HAP-1 (cell line): ENCODE measurements around the gene WDR3.

ENCODE experiments used
- DNase-seq, 2 experiments: peaks; one replicate each; pipeline ENCODE4 v3.0.0-alpha.2; 2016 to 2020; ENCODE audit warnings: low spot score in 2 of 2
- H3K27me3 ChIP-seq: fragments of 250-450 bp; sonication (Bioruptor Pico); 2 replicates; pipeline ENCODE4 v1.5.1; 2020; ENCODE audit warnings: low read depth, mild to moderate bottlenecking, moderate library complexity
- H3K36me3 ChIP-seq: fragments of 250-450 bp; sonication (Bioruptor Pico); replicated peaks from 2 replicates; pipeline ENCODE4 v1.5.1; 2020; ENCODE audit warnings: mild to moderate bottlenecking
- H3K4me1 ChIP-seq: fragments of 250-450 bp; sonication (Bioruptor Pico); 2 replicates; pipeline ENCODE4 v1.5.1; 2020; ENCODE audit warnings: mild to moderate bottlenecking
- H3K4me3 ChIP-seq: fragments of 250-450 bp; sonication (Bioruptor Pico); 2 replicates; pipeline ENCODE4 v1.5.1; 2020; ENCODE audit warnings: mild to moderate bottlenecking, moderate library complexity
- H3K9me3 ChIP-seq: fragments of 250-450 bp; sonication (Bioruptor Pico); 2 replicates; pipeline ENCODE4 v1.5.1; 2020; ENCODE audit warnings: mild to moderate bottlenecking, moderate library complexity
- in situ Hi-C: fragments of 300-500 bp; cut with MboI; formaldehyde crosslinking; loops from 3 replicates; pipeline ENCODE4 v1.14.3; 2020; ENCODE audit warnings: low sequenced_read_pairs, inconsistent platforms, mixed read lengths

The WDR3 gene

GRCh38 chr1:117929343-117930172, at the start of gene WDR3, which contains the start of gene GDAP2:
WDR3 (plus strand) TSS chr1:117929739; CDS start chr1:117933320, 3,581 bp downstream.
GDAP2 (minus strand) TSS chr1:117929621; CDS start chr1:117920357, 9,264 bp downstream.
- no peaks in the 10 kb centered on the region for H3K27me3 ChIP-seq
- in situ Hi-C loops: loop anchor here (25.0 kb wide), 1 partner anchor 842 kb away; no protein-coding TSS in a partner anchor
- H3K36me3 ChIP-seq: peaks cover 13% of the 10 kb centered on the region
- no peaks in the 10 kb centered on the region for H3K9me3 ChIP-seq
- peaks cover 25% of the 10 kb centered on the region for H3K4me1 ChIP-seq
- peak; percentile 96 to 98 for DNase-seq
- H3K4me3 ChIP-seq: peak within 1 kb of the TSS; percentile 96

GRCh38 chr1:117883616-117884015, 45.9 kb upstream of the WDR3 start:
- Histone ChIP-seq H3K4me3 (no peak overlapping the region), H3K9me3 (no peaks in the 10 kb centered on the region), H3K4me1 (no peaks in the 10 kb centered on the region), H3K36me3 (peaks cover 3% of the 10 kb centered on the region; the same call in 1 of the 2 replicates), H3K27me3 (no peaks in the 10 kb centered on the region)
- DNase-seq: no peak
- in situ Hi-C loops: no loop called here

GRCh38 chr1:117886101-117886795, 43.3 kb upstream of the WDR3 start:
- Histone ChIP-seq H3K36me3 (no peaks in the 10 kb centered on the region), H3K4me3 (no peak overlapping the region), H3K27me3 (no peaks in the 10 kb centered on the region), H3K9me3 (no peaks in the 10 kb centered on the region), H3K4me1 (no peaks in the 10 kb centered on the region)
- no peak for DNase-seq
- in situ Hi-C loops: no loop called here

GRCh38 chr1:117890452-117890851, 39.1 kb upstream of the WDR3 start:
- no peak for DNase-seq
- no peaks in the 10 kb centered on the region for H3K4me1 ChIP-seq
- no peaks in the 10 kb centered on the region for H3K27me3 ChIP-seq
- no peaks in the 10 kb centered on the region for H3K36me3 ChIP-seq
- H3K9me3 ChIP-seq: no peaks in the 10 kb centered on the region
- H3K4me3 ChIP-seq: no peak overlapping the region
- in situ Hi-C loops: no loop called here

- in situ Hi-C loops: no loop called here
Measured at GRCh38 chr1:117892512-117892911, 37.0 kb upstream of the WDR3 start.

GRCh38 chr1:117894078-117894477, 35.5 kb upstream of the WDR3 start:
- no peak for DNase-seq
- in situ Hi-C loops: no loop called here
- Histone ChIP-seq H3K9me3 (no peaks in the 10 kb centered on the region), H3K4me1 (no peaks in the 10 kb centered on the region), H3K27me3 (no peaks in the 10 kb centered on the region), H3K4me3 (no peak overlapping the region), H3K36me3 (peaks cover 10% of the 10 kb centered on the region; the same call in 1 of the 2 replicates)

More at GRCh38 chr1:117892512-117892911, 37.0 kb upstream of the WDR3 start:
- DNase-seq: no peak
- Histone ChIP-seq H3K27me3 (no peaks in the 10 kb centered on the region), H3K9me3 (no peaks in the 10 kb centered on the region), H3K36me3 (peaks cover 4% of the 10 kb centered on the region; the same call in 1 of the 2 replicates), H3K4me1 (no peaks in the 10 kb centered on the region), H3K4me3 (no peak overlapping the region)

- Histone ChIP-seq H3K4me1 (no peaks in the 10 kb centered on the region), H3K27me3 (no peaks in the 10 kb centered on the region), H3K36me3 (peaks cover 10% of the 10 kb centered on the region; the same call in 1 of the 2 replicates), H3K4me3 (no peak overlapping the region), H3K9me3 (no peaks in the 10 kb centered on the region)
- peak; percentile 64 to 75 for DNase-seq
- in situ Hi-C loops: no loop called here
Measured at GRCh38 chr1:117895482-117896114, 33.9 kb upstream of the WDR3 start.

- in situ Hi-C loops: no loop called here
- H3K9me3 ChIP-seq: no peaks in the 10 kb centered on the region
- peaks cover 10% of the 10 kb centered on the region for H3K36me3 ChIP-seq
- no peaks in the 10 kb centered on the region for H3K27me3 ChIP-seq
- no peaks in the 10 kb centered on the region for H3K4me1 ChIP-seq
- DNase-seq: no peak
- no peak overlapping the region for H3K4me3 ChIP-seq
Measured at GRCh38 chr1:117897551-117897950, 32.0 kb upstream of the WDR3 start.

GRCh38 chr1:117899801-117900200, 29.7 kb upstream of the WDR3 start:
- no peaks in the 10 kb centered on the region for H3K4me1 ChIP-seq
- in situ Hi-C loops: no loop called here
- no peak overlapping the region for H3K4me3 ChIP-seq
- no peak for DNase-seq
- H3K9me3 ChIP-seq: no peaks in the 10 kb centered on the region
- peaks cover 10% of the 10 kb centered on the region for H3K36me3 ChIP-seq
- H3K27me3 ChIP-seq: no peaks in the 10 kb centered on the region

GRCh38 chr1:117902944-117903343, 26.6 kb upstream of the WDR3 start:
- Histone ChIP-seq H3K36me3 (peaks cover 10% of the 10 kb centered on the region), H3K4me1 (no peaks in the 10 kb centered on the region), H3K27me3 (no peaks in the 10 kb centered on the region), H3K9me3 (no peaks in the 10 kb centered on the region), H3K4me3 (no peak overlapping the region)
- DNase-seq: no peak
- in situ Hi-C loops: no loop called here

GRCh38 chr1:117904485-117904884, 25.1 kb upstream of the WDR3 start:
- no peak overlapping the region for H3K4me3 ChIP-seq
- H3K27me3 ChIP-seq: no peaks in the 10 kb centered on the region
- in situ Hi-C loops: no loop called here
- peaks cover 5% of the 10 kb centered on the region for H3K36me3 ChIP-seq
- H3K9me3 ChIP-seq: no peaks in the 10 kb centered on the region
- no peaks in the 10 kb centered on the region for H3K4me1 ChIP-seq
- no peak for DNase-seq

- no peaks in the 10 kb centered on the region for H3K9me3 ChIP-seq
- no peaks in the 10 kb centered on the region for H3K27me3 ChIP-seq
- no peaks in the 10 kb centered on the region for H3K4me1 ChIP-seq
- no peak for DNase-seq
- in situ Hi-C loops: no loop called here
- peaks cover 6% of the 10 kb centered on the region for H3K36me3 ChIP-seq
- no peak overlapping the region for H3K4me3 ChIP-seq
Measured at GRCh38 chr1:117905019-117905418, 24.5 kb upstream of the WDR3 start.

GRCh38 chr1:117911051-117911450, 18.5 kb upstream of the WDR3 start:
- in situ Hi-C loops: no loop called here
- Histone ChIP-seq H3K36me3 (peaks cover 20% of the 10 kb centered on the region), H3K9me3 (no peaks in the 10 kb centered on the region), H3K4me3 (no peak overlapping the region), H3K27me3 (no peaks in the 10 kb centered on the region), H3K4me1 (no peaks in the 10 kb centered on the region)
- no peak for DNase-seq
